AG09319 (cell line): ENCODE results near the gene CDH15.

Experiments used
- DNase-seq: peaks from one replicate; pipeline ENCODE4 v3.0.0-alpha.2; 2010; ENCODE audit warnings: low read depth; ENCODE audit errors: extremely low read depth
- TF ChIP-seq, protein P1 (sequence below): IDR thresholded peaks from 2 replicates; pipeline ENCODE4 v1.5.1; 2011; ENCODE audit warnings: low read depth, mild to moderate bottlenecking, inconsistent platforms, low read length, moderate library complexity

CDH15 gene

GRCh38 chr16:89199241-89200123, 27.9 kb downstream of the CDH15 start:
- DNase-seq, result no peak
- TF ChIP-seq, protein P1, sequence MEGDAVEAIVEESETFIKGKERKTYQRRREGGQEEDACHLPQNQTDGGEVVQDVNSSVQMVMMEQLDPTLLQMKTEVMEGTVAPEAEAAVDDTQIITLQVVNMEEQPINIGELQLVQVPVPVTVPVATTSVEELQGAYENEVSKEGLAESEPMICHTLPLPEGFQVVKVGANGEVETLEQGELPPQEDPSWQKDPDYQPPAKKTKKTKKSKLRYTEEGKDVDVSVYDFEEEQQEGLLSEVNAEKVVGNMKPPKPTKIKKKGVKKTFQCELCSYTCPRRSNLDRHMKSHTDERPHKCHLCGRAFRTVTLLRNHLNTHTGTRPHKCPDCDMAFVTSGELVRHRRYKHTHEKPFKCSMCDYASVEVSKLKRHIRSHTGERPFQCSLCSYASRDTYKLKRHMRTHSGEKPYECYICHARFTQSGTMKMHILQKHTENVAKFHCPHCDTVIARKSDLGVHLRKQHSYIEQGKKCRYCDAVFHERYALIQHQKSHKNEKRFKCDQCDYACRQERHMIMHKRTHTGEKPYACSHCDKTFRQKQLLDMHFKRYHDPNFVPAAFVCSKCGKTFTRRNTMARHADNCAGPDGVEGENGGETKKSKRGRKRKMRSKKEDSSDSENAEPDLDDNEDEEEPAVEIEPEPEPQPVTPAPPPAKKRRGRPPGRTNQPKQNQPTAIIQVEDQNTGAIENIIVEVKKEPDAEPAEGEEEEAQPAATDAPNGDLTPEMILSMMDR, result no peak

DNA sequence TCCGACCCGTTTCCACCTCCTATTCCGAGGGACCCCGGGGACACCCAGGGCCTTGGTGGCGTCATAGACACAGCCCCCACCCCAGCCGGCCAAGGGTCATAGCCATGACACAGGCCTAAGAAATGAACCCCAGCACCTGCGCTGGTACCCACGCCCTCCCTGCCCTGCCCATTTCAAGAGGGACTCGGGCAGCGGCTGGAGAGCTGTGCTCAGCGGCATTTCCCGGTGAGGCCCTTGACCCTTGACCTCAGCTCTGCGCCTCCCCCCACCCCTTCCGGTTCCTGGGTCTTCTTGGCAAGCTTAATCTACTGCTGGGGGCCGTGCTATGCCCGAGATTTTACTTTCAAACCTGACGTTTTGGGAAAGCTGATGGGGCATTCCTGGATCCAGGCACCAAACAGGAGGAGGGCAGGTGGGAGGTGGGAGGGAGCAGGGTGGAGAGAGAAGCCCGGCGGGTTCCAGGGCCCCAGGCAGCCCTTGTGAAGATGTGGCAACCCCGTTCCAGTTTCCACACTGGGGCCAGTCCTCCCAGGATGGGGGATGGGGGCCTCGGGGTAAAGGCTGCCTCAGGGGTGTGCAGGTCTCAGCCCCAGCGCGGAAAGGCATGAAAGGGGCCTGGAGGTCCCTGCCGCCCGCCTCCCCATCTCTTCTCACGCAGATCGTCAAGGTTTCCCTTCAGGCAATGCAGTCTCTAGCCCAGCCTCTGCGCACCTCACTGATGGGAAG, 28.7 kb downstream of the CDH15 start, which contains the start of gene SLC22A31:
SLC22A31 (minus strand) TSS at position 414 of the 726 bp plus-strand sequence; CDS start at position 378, 36 bp downstream.
- no peak for DNase-seq
- TF ChIP-seq, protein P1, result no peak

DNA sequence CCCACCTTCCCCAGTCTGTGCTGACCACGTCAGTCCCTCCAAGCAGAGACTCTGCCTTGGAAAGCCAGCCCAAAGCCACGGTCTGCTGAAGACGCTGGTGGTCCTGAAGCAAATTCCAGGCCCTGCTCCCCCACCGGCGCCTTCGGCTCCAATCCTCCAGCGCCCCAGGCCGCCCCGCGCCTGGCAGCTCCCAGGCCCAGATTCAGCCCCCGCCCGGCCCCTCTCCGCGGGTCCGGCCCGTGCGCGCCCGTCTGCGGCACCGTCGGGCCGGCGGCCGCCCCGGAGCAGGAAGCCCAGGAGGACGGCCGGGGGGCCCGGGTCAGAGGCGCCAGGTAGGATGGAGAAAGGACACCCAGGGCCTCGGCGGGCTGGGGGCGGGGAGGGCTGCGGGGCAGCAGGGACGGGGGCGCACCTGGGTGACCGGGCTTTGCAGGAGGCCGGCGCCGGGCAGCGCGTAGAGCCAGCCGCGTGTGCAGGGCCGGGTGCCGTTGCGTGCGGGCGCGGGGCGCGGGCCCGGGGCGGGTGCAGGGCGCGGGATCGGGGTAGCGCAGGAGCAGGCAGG, 29.4 kb downstream of the CDH15 start:
- TF ChIP-seq, protein P1, result no peak
- DNase-seq, result no peak

- TF ChIP-seq, protein P1, result no peak
- DNase-seq, result no peak
Observed at GRCh38 chr16:89201439-89202377, 30.2 kb downstream of the CDH15 start.

GRCh38 chr16:89202422-89203215, 31.1 kb downstream of the CDH15 start:
- DNase-seq, result no peak

More at GRCh38 chr16:89202422-89203215, 31.1 kb downstream of the CDH15 start:
- TF ChIP-seq, protein P1, result no peak
